Measurements from ENCODE around the gene TMEM59. TPM values are rescaled to one million over a fixed set of nuclear protein-coding genes. Genes with fewer than 3 reads are reported as not detected.

TMEM59 gene
- total RNA-seq, 1 experiment from 2014 or later, result 121 TPM

DNA sequence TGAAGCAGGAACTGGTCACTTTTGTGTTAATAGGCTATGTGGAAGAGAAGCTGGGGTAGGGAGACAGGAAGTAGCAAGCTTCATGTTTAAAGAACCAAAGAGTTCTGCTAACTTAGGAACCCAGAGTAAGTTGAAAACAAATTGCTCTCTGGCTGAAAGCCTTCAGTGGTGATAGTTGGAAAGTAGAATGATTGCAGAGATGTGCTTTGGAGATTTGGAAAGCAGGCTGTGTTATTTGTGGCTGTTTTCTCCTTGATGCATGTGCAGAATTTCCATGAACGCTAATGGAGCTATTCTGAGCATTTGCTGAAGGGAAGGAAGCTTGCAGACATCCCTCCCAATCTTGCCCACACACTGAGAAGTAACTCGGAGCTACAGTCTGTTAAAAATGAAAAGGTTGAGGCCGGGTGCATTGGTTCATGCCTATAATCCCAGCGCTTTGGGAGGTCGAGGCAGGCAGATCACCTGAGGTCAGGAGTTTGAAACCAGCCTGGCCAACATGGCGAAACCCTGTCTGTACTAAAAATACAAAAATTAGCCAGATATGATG, 46.1 kb upstream of the TMEM59 start:
- H3K79me2 ChIP-seq (ENCODE audit: insufficient read depth, low read length), result no peaks in the 10 kb centered on the region
- H3K9me2 ChIP-seq (ENCODE audit: insufficient read depth), result no peaks in the 10 kb centered on the region; the same call in 1 of the 2 replicates
- TF ChIP-seq, protein P1, sequence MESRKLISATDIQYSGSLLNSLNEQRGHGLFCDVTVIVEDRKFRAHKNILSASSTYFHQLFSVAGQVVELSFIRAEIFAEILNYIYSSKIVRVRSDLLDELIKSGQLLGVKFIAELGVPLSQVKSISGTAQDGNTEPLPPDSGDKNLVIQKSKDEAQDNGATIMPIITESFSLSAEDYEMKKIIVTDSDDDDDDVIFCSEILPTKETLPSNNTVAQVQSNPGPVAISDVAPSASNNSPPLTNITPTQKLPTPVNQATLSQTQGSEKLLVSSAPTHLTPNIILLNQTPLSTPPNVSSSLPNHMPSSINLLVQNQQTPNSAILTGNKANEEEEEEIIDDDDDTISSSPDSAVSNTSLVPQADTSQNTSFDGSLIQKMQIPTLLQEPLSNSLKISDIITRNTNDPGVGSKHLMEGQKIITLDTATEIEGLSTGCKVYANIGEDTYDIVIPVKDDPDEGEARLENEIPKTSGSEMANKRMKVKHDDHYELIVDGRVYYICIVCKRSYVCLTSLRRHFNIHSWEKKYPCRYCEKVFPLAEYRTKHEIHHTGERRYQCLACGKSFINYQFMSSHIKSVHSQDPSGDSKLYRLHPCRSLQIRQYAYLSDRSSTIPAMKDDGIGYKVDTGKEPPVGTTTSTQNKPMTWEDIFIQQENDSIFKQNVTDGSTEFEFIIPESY (IDR thresholded peaks at IDR 0.05; ENCODE audit: extremely low read depth, insufficient replicate concordance, low read length), result no peak
- TF ChIP-seq, protein P2, sequence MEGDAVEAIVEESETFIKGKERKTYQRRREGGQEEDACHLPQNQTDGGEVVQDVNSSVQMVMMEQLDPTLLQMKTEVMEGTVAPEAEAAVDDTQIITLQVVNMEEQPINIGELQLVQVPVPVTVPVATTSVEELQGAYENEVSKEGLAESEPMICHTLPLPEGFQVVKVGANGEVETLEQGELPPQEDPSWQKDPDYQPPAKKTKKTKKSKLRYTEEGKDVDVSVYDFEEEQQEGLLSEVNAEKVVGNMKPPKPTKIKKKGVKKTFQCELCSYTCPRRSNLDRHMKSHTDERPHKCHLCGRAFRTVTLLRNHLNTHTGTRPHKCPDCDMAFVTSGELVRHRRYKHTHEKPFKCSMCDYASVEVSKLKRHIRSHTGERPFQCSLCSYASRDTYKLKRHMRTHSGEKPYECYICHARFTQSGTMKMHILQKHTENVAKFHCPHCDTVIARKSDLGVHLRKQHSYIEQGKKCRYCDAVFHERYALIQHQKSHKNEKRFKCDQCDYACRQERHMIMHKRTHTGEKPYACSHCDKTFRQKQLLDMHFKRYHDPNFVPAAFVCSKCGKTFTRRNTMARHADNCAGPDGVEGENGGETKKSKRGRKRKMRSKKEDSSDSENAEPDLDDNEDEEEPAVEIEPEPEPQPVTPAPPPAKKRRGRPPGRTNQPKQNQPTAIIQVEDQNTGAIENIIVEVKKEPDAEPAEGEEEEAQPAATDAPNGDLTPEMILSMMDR (IDR thresholded peaks at IDR 0.05 in 2 of 3, conservative IDR thresholded peaks at IDR 0.05 in 1 of 3; ENCODE audit: borderline replicate concordance in 1 of 3, insufficient read depth in 1 of 3, low read depth in 2 of 3, low read length in 2 of 3), result no peak
- TF ChIP-seq EZH2 (IDR thresholded peaks at IDR 0.05), result no peak
- no peak for TF ChIP-seq EZH2phosphoT487 (IDR thresholded peaks at IDR 0.05; ENCODE audit: borderline replicate concordance)
- TF ChIP-seq, protein P3, sequence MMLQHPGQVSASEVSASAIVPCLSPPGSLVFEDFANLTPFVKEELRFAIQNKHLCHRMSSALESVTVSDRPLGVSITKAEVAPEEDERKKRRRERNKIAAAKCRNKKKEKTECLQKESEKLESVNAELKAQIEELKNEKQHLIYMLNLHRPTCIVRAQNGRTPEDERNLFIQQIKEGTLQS (IDR thresholded peaks at IDR 0.05), result no peak
- TF ChIP-seq CEBPB (IDR thresholded peaks at IDR 0.05; ENCODE audit: low read depth), result no peak
- no peak for TF ChIP-seq POLR2AphosphoS5 (IDR thresholded peaks at IDR 0.05; ENCODE audit: low read depth, low read length)
- TF ChIP-seq RAD21 (IDR thresholded peaks at IDR 0.05; ENCODE audit: low read depth), result no peak
- no peak for TF ChIP-seq ZFX (IDR thresholded peaks at IDR 0.05)
- TF ChIP-seq, protein P4, sequence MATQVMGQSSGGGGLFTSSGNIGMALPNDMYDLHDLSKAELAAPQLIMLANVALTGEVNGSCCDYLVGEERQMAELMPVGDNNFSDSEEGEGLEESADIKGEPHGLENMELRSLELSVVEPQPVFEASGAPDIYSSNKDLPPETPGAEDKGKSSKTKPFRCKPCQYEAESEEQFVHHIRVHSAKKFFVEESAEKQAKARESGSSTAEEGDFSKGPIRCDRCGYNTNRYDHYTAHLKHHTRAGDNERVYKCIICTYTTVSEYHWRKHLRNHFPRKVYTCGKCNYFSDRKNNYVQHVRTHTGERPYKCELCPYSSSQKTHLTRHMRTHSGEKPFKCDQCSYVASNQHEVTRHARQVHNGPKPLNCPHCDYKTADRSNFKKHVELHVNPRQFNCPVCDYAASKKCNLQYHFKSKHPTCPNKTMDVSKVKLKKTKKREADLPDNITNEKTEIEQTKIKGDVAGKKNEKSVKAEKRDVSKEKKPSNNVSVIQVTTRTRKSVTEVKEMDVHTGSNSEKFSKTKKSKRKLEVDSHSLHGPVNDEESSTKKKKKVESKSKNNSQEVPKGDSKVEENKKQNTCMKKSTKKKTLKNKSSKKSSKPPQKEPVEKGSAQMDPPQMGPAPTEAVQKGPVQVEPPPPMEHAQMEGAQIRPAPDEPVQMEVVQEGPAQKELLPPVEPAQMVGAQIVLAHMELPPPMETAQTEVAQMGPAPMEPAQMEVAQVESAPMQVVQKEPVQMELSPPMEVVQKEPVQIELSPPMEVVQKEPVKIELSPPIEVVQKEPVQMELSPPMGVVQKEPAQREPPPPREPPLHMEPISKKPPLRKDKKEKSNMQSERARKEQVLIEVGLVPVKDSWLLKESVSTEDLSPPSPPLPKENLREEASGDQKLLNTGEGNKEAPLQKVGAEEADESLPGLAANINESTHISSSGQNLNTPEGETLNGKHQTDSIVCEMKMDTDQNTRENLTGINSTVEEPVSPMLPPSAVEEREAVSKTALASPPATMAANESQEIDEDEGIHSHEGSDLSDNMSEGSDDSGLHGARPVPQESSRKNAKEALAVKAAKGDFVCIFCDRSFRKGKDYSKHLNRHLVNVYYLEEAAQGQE (IDR thresholded peaks at IDR 0.05; ENCODE audit: low read depth), result no peak
- no peak for TF ChIP-seq POLR2A (IDR thresholded peaks at IDR 0.05; ENCODE audit: borderline replicate concordance, extremely low read depth, insufficient read depth, insufficient read length)
- TF ChIP-seq SP1 (IDR thresholded peaks at IDR 0.05; ENCODE audit: low read depth), result no peak
- no peak for TF ChIP-seq SIN3A (IDR thresholded peaks at IDR 0.05; ENCODE audit: low read depth)
- TF ChIP-seq, protein P5, sequence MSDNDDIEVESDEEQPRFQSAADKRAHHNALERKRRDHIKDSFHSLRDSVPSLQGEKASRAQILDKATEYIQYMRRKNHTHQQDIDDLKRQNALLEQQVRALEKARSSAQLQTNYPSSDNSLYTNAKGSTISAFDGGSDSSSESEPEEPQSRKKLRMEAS (IDR thresholded peaks at IDR 0.05), result no peak
- no peak for TF ChIP-seq EGR1 (IDR thresholded peaks at IDR 0.05; ENCODE audit: low read depth)
- TF ChIP-seq SRF (IDR thresholded peaks at IDR 0.05; ENCODE audit: low read depth), result no peak
- DNase-seq (ENCODE audit: low read depth, low spot score), result no peak
- BruUV-seq (replicated peaks), result TSS peak; percentile 33
- no peak overlapping the region for H2AFZ ChIP-seq (ENCODE audit: low read depth, low read length, poor library complexity, severe bottlenecking)
- H3K27me3 ChIP-seq (ENCODE audit: insufficient read depth, low read length), result no peaks in the 10 kb centered on the region
- H4K20me1 ChIP-seq (ENCODE audit: insufficient read depth), result no peaks in the 10 kb centered on the region
- no peaks in the 10 kb centered on the region for H3K4me1 ChIP-seq (ENCODE audit: control insufficient read depth in 1 of 2, insufficient read depth in 2 of 2, low read length in 2 of 2)
- no peak overlapping the region for H3K27ac ChIP-seq (ENCODE audit: low read depth, low read length)
- ATAC-seq, result no peak
- no peak overlapping the region for H3K4me3 ChIP-seq (replicated peaks in 1 of 2; ENCODE audit: low read depth in 1 of 2, low read length in 2 of 2)
- CTCF ChIA-PET, result interaction anchor here (2.9 kb wide), 1 partner anchor 17 kb away, joined by 14 read pairs; no protein-coding TSS in a partner anchor
- no peak overlapping the region for H3K9ac ChIP-seq (ENCODE audit: low read length)
- POLR2A ChIA-PET, result no interaction called here
- intact Hi-C loops (cut with micrococcal nuclease), result no loop called here
- H3K36me3 ChIP-seq (ENCODE audit: control insufficient read depth in 1 of 2, insufficient read depth in 2 of 2, low read length in 2 of 2), result no peaks in the 10 kb centered on the region; a peak in 1 of 4 replicates
- RAD21 ChIA-PET (ENCODE audit: low non-redundant PET in 1 of 2, low total read pairs in 2 of 2, uncharacterized antibody in 2 of 2, unreplicated experiment in 2 of 2), result no interaction called here
- H3K9me3 ChIP-seq (ENCODE audit: control insufficient read depth in 1 of 2, insufficient read depth in 1 of 2, low read depth in 1 of 2, low read length in 2 of 2), result no peaks in the 10 kb centered on the region
- no peak overlapping the region for H3K4me2 ChIP-seq (ENCODE audit: low read length)
